Measurements from ENCODE around the gene DNAJB4. TPM values are rescaled to one million over a fixed set of nuclear protein-coding genes. Genes with fewer than 3 reads are reported as not detected.
"Not testable (repeated sequence)": the region's sequence is repeated elsewhere in the genome, so short reads cannot be mapped to it uniquely, and the experiment has no call there.

The DNAJB4 gene
- total RNA-seq, 5 donors from 2014 or later (not counting 1 experiment from before 2014, with no cell fraction given) = 10.0 to 19.6 (median 12.2) TPM

GRCh38 chr1:78064886-78065285, 60.1 kb downstream of the DNAJB4 start:
- H3K27ac Mint-ChIP-seq; H3K9me3 Mint-ChIP-seq; H3K27me3 ChIP-seq (replicated peaks in 1 of 2; ENCODE audit: control insufficient read depth in 2 of 2, extremely low read depth in 1 of 2, insufficient read depth in 2 of 2, low read length in 1 of 2); H3K4me1 ChIP-seq (ENCODE audit: control insufficient read depth in 1 of 2, extremely low read depth in 1 of 2, insufficient read depth in 2 of 2, low read length in 2 of 2); H3K4me3 ChIP-seq (ENCODE audit: control insufficient read depth in 1 of 2, extremely low read depth in 1 of 2, low read length in 1 of 2); ATAC-seq (replicated peaks in 1 of 4); H3K27ac ChIP-seq (ENCODE audit: low read length); H3K9me3 ChIP-seq; H3K4me1 Mint-ChIP-seq; H3K27me3 Mint-ChIP-seq; H3K36me3 Mint-ChIP-seq; CTCF ChIA-PET; DNase-seq; H3K4me3 Mint-ChIP-seq; H3K36me3 ChIP-seq (ENCODE audit: control insufficient read depth in 2 of 2, extremely low read depth in 1 of 2, insufficient read depth in 1 of 2, low read length in 1 of 2): not testable (repeated sequence)
- POLR2A ChIA-PET = interaction anchor here in 1 of 2 donors (0.6 kb wide), 1 partner anchor 400 kb away, joined by 4 read pairs; no protein-coding TSS in a partner anchor
- no CpG with 5 or more reads among the region's 2 CpGs for WGBS (ENCODE audit: insufficient coverage)

Other genes with a start within 250 kb of the DNAJB4 start
- gene USP33, start 245.1 kb upstream of the DNAJB4 start, total RNA-seq = 10 to 100 TPM; 65.3 to 88.8 (median 76.3) TPM
- 10 to 100 TPM; 14.9 to 17.7 (median 16.1) TPM for gene MIGA1, start 225.3 kb upstream of the DNAJB4 start, total RNA-seq
- under 1 TPM; 0.26 to 0.50 (median 0.35) TPM for gene NEXN, start 116.3 kb upstream of the DNAJB4 start, total RNA-seq
- 100 to 1,000 TPM; 180 to 224 (median 194) TPM for gene FUBP1, start 25.9 kb upstream of the DNAJB4 start, total RNA-seq
- gene GIPC2, start 41.0 kb downstream of the DNAJB4 start, total RNA-seq = under 1 TPM; 0.09 to 0.19 (median 0.16) TPM

Data from T-cell (primary cell).